Neural cell (in vitro differentiated cells): ENCODE results near the gene PDK2. TPM values are rescaled to one million over a fixed set of nuclear protein-coding genes. Genes with fewer than 3 reads are reported as not detected.

Experiments
- H2AFZ ChIP-seq: fragments of 200-600, 300-800 bp; sonication (generic), shearing (Covaris generic); 2 replicates; pipeline ENCODE4 v1.6.0; 2014; ENCODE audit warnings: low read depth, mild to moderate bottlenecking, antibody characterized with exemption, low read length, moderate library complexity
- H3F3A ChIP-seq: fragments of 200-600 bp; shearing (Covaris generic); 2 replicates; pipeline ENCODE4 v1.6.1; 2016; ENCODE audit warnings: mild to moderate bottlenecking, moderate library complexity, mixed read lengths, antibody characterized with exemption, low read length; ENCODE audit not compliant: insufficient read depth, poor library complexity, severe bottlenecking
- H3K27ac ChIP-seq: fragments of 200-600, 300-800 bp; sonication (generic), shearing (Covaris generic); 2 replicates; pipeline ENCODE4 v1.5.1; 2014; ENCODE audit warnings: mild to moderate bottlenecking, low read length, moderate library complexity
- H3K27me3 ChIP-seq: fragments of 300-800, 200-600 bp; sonication (generic), shearing (Covaris generic); 2 replicates; pipeline ENCODE4 v1.6.0; 2014; ENCODE audit warnings: mild to moderate bottlenecking, low read depth, low read length, moderate library complexity; ENCODE audit not compliant: insufficient read depth
- H3K36me3 ChIP-seq: fragments of 300-800, 200-600 bp; sonication (generic), shearing (Covaris generic); 2 replicates; pipeline ENCODE4 v1.5.1; 2014; ENCODE audit warnings: mild to moderate bottlenecking, antibody characterized with exemption, low read length, moderate library complexity; ENCODE audit not compliant: insufficient read depth
- H3K4me2 ChIP-seq: fragments of 300-800, 200-600 bp; sonication (generic), shearing (Covaris generic); 2 replicates; pipeline ENCODE4 v1.6.0; 2014; ENCODE audit warnings: mild to moderate bottlenecking, low read length
- H3K4me3 ChIP-seq: fragments of 300-800, 200-600 bp; sonication (generic), shearing (Covaris generic); 2 replicates; pipeline ENCODE4 v1.5.1; 2014; ENCODE audit warnings: mild to moderate bottlenecking, low read length, moderate library complexity
- H3K79me2 ChIP-seq: fragments of 200-600 bp; shearing (Covaris generic); replicated peaks from 2 replicates; pipeline ENCODE4 v1.6.0; 2014; ENCODE audit warnings: mild to moderate bottlenecking, low read length, moderate library complexity; ENCODE audit not compliant: insufficient read depth
- H3K9ac ChIP-seq: fragments of 300-800, 200-600 bp; sonication (generic), shearing (Covaris generic); 2 replicates; pipeline ENCODE4 v1.6.1; 2016; ENCODE audit warnings: mild to moderate bottlenecking, low read length, mixed read lengths
- H3K9me2 ChIP-seq: fragments of 200-600 bp; shearing (Covaris generic); 2 replicates; pipeline ENCODE4 v1.6.1; 2016; ENCODE audit warnings: mild to moderate bottlenecking, low read length, mixed read lengths; ENCODE audit not compliant: insufficient read depth
- H3K9me3 ChIP-seq: fragments of 200-600, 300-800 bp; sonication (generic), shearing (Covaris generic); 2 replicates; pipeline ENCODE4 v1.6.1; 2016; ENCODE audit warnings: mild to moderate bottlenecking, mixed run types, low read length, moderate library complexity, mixed read lengths
- H4K20me1 ChIP-seq: fragments of 200-600 bp; shearing (Covaris generic); 2 replicates; pipeline ENCODE4 v1.6.1; 2016; ENCODE audit warnings: mild to moderate bottlenecking, mixed run types; ENCODE audit not compliant: insufficient read depth
- EP300 ChIP-seq: fragments of 450-650 bp; conservative IDR thresholded peaks from 2 replicates; pipeline ENCODE4 v1.6.1; 2014; ENCODE audit warnings: antibody characterized with exemption, mild to moderate bottlenecking, moderate library complexity; ENCODE audit not compliant: poor library complexity, severe bottlenecking
- EZH2 ChIP-seq: fragments of 200-600, 300-800 bp; shearing (Covaris generic), sonication (generic); IDR thresholded peaks from 2 replicates; pipeline ENCODE4 v1.6.1; 2014; ENCODE audit warnings: antibody characterized with exemption, low read length, borderline replicate concordance, mild to moderate bottlenecking; ENCODE audit not compliant: insufficient read depth, poor library complexity, severe bottlenecking
- MXI1 ChIP-seq: fragments of 450-650 bp; conservative IDR thresholded peaks from 2 replicates; pipeline ENCODE4 v1.6.1; 2014; ENCODE audit warnings: antibody characterized with exemption, mild to moderate bottlenecking; ENCODE audit not compliant: poor library complexity, severe bottlenecking
- POLR2AphosphoS5 ChIP-seq: IDR thresholded peaks from 2 replicates; pipeline ENCODE4 v1.6.1; 2012
- RAD21 ChIP-seq: fragments of 450-650 bp; conservative IDR thresholded peaks from 2 replicates; pipeline ENCODE4 v1.6.1; 2014; ENCODE audit warnings: antibody characterized with exemption, mild to moderate bottlenecking, moderate library complexity
- SMC3 ChIP-seq: fragments of 450-650 bp; conservative IDR thresholded peaks from 2 replicates; pipeline ENCODE4 v1.6.1; 2014; ENCODE audit warnings: antibody characterized with exemption, mild to moderate bottlenecking, moderate library complexity; ENCODE audit not compliant: poor library complexity
- TAF1 ChIP-seq: IDR thresholded peaks from 2 replicates; pipeline ENCODE4 v1.6.1; 2012; ENCODE audit warnings: low read depth
- polyA plus RNA-seq: library from polyadenylated mRNA; depleted of rRNA; stranded (reverse); fragments of >200 nt; gene quantifications from 2 replicates; pipeline ENCODE4 v1.2.3, GENCODE V29; 2014
- TF ChIP-seq, protein P1 (sequence below): fragments of 450-650 bp; IDR thresholded peaks from 2 replicates; pipeline ENCODE4 v1.5.1; 2014; ENCODE audit warnings: antibody characterized with exemption, mild to moderate bottlenecking, moderate library complexity; ENCODE audit not compliant: poor library complexity, severe bottlenecking
- TF ChIP-seq, protein P2 (sequence below): IDR thresholded peaks from 2 replicates; pipeline ENCODE4 v1.6.1; 2012; ENCODE audit warnings: borderline replicate concordance

PDK2 gene
- polyA plus RNA-seq, 1 donor from 2014 or later, result 36.2 TPM

DNA sequence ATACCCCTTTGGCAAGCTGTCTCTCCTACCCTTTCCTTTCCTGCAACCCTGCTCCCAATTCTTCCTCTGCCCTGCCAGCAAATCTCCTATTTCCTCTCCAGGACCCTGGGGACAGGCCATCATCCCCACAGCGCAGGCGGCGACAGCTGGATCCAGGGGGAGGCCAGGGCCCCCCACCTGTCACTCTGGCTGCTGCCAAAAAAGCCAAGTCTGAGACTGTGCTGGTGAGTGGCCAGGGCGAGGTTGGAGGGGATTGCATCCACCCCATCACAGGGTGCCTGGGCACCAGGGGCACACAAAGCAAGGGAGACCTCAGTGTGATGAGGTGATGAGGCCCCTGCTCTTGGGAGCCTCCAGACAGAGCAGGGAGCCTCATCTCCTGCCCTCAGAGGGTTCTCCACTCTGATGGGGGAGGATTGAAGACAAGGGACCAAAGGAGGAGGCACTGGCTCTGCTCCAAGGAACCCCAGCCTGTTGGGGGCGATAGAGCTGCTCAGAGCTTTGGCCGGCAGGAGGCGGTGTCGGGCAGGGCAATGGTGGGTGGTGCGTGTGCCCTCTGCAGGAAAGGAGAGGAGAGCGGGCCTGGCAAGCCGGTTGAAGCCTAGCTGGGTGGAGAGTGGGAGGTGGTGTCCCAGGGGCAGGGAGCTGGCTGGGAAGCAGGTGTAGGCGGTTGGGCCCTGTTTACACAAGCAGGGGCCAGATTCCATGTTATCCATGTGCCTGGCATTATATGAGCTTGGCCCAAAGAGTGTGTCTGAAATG is 15.6 kb upstream of the PDK2 start:
- Histone ChIP-seq H3K36me3 (no peaks in the 10 kb centered on the region), H2AFZ (no peak overlapping the region), H3K4me2 (no peak overlapping the region), H3K9me2 (no peaks in the 10 kb centered on the region), H4K20me1 (no peaks in the 10 kb centered on the region), H3K27me3 (no peaks in the 10 kb centered on the region), H3F3A (no peaks in the 10 kb centered on the region), H3K4me3 (no peak overlapping the region), H3K79me2 (no peaks in the 10 kb centered on the region), H3K27ac (no peak overlapping the region), H3K9me3 (no peaks in the 10 kb centered on the region), H3K9ac (no peak overlapping the region)
- TF ChIP-seq, protein P1, sequence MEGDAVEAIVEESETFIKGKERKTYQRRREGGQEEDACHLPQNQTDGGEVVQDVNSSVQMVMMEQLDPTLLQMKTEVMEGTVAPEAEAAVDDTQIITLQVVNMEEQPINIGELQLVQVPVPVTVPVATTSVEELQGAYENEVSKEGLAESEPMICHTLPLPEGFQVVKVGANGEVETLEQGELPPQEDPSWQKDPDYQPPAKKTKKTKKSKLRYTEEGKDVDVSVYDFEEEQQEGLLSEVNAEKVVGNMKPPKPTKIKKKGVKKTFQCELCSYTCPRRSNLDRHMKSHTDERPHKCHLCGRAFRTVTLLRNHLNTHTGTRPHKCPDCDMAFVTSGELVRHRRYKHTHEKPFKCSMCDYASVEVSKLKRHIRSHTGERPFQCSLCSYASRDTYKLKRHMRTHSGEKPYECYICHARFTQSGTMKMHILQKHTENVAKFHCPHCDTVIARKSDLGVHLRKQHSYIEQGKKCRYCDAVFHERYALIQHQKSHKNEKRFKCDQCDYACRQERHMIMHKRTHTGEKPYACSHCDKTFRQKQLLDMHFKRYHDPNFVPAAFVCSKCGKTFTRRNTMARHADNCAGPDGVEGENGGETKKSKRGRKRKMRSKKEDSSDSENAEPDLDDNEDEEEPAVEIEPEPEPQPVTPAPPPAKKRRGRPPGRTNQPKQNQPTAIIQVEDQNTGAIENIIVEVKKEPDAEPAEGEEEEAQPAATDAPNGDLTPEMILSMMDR, result no peak
- TF ChIP-seq TAF1, result no peak
- no peak for TF ChIP-seq RAD21
- TF ChIP-seq, protein P2, sequence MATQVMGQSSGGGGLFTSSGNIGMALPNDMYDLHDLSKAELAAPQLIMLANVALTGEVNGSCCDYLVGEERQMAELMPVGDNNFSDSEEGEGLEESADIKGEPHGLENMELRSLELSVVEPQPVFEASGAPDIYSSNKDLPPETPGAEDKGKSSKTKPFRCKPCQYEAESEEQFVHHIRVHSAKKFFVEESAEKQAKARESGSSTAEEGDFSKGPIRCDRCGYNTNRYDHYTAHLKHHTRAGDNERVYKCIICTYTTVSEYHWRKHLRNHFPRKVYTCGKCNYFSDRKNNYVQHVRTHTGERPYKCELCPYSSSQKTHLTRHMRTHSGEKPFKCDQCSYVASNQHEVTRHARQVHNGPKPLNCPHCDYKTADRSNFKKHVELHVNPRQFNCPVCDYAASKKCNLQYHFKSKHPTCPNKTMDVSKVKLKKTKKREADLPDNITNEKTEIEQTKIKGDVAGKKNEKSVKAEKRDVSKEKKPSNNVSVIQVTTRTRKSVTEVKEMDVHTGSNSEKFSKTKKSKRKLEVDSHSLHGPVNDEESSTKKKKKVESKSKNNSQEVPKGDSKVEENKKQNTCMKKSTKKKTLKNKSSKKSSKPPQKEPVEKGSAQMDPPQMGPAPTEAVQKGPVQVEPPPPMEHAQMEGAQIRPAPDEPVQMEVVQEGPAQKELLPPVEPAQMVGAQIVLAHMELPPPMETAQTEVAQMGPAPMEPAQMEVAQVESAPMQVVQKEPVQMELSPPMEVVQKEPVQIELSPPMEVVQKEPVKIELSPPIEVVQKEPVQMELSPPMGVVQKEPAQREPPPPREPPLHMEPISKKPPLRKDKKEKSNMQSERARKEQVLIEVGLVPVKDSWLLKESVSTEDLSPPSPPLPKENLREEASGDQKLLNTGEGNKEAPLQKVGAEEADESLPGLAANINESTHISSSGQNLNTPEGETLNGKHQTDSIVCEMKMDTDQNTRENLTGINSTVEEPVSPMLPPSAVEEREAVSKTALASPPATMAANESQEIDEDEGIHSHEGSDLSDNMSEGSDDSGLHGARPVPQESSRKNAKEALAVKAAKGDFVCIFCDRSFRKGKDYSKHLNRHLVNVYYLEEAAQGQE, result no peak
- no peak for TF ChIP-seq EZH2
- TF ChIP-seq SMC3, result no peak
- TF ChIP-seq POLR2AphosphoS5, result no peak
- TF ChIP-seq MXI1, result no peak
- TF ChIP-seq EP300, result no peak

DNA sequence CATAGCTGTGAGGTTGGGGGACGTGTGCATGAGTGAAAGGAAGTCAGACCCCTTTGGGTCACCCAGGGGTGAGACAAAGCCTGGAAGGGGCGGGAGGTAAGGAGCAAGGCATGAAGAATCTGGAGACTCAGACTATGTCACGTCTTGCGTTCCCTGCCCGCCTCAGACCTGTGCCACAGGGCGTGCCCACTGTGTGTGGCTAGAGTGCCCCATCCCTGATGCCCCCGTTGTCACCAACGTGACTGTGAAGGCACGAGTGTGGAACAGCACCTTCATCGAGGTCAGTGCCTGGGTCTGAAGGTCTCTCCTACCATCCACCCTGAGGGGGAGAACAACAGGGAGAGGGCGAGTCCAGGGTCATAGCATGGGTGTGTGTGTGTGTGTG is 15.1 kb upstream of the PDK2 start:
- no peaks in the 10 kb centered on the region for H3K9me2 ChIP-seq
- H3K27ac ChIP-seq, result no peak overlapping the region

More for the DNA sequence above, 15.1 kb upstream of the PDK2 start:
- no peaks in the 10 kb centered on the region for H3K79me2 ChIP-seq
- no peak overlapping the region for H3K4me3 ChIP-seq
- H3K9me3 ChIP-seq, result no peaks in the 10 kb centered on the region
- no peaks in the 10 kb centered on the region for H3K36me3 ChIP-seq
- H3K4me2 ChIP-seq, result no peak overlapping the region
- H3F3A ChIP-seq, result no peaks in the 10 kb centered on the region
- no peak overlapping the region for H2AFZ ChIP-seq
- H3K9ac ChIP-seq, result no peak overlapping the region
- no peak for TF ChIP-seq MXI1
- no peak for TF ChIP-seq EP300
- TF ChIP-seq TAF1, result no peak
- TF ChIP-seq SMC3, result no peak
- TF ChIP-seq, protein P2, result no peak
- TF ChIP-seq POLR2AphosphoS5, result no peak
- TF ChIP-seq EZH2, result no peak
- no peak for TF ChIP-seq RAD21
- TF ChIP-seq, protein P1, result no peak
- H4K20me1 ChIP-seq, result no peaks in the 10 kb centered on the region
- no peaks in the 10 kb centered on the region for H3K27me3 ChIP-seq
